Liver (tissue), 9 donors: Measurements from ENCODE around the gene ARMS2. TPM values are rescaled to one million over a fixed set of nuclear protein-coding genes. Genes with fewer than 3 reads are reported as not detected.

Source experiments
- DNase-seq: peaks from one replicate; pipeline ENCODE4 v3.0.0-alpha.2; 2017; ENCODE audit warnings: low spot score
- H3K27ac ChIP-seq, 2 donors: one replicate each; pipeline ENCODE4 v1.7.0; 2013; ENCODE audit warnings: inconsistent platforms in 2 of 2, low read length in 2 of 2, control low read depth in 1 of 2, low read depth in 1 of 2, mild to moderate bottlenecking in 1 of 2
- H3K27me3 ChIP-seq, 4 donors: one replicate each; pipeline versions ENCODE4 v1.6.1 to v1.7.0; 2013; ENCODE audit warnings: low read length in 3 of 4, inconsistent platforms in 1 of 4, mild to moderate bottlenecking in 1 of 4, moderate library complexity in 1 of 4; ENCODE audit not compliant: control insufficient read depth in 4 of 4, insufficient read depth in 4 of 4
- H3K36me3 ChIP-seq, 4 donors: one replicate each; pipeline versions ENCODE4 v1.6.1 to v1.7.0; 2013; ENCODE audit warnings: low read length in 3 of 4, mild to moderate bottlenecking in 3 of 4, low read depth in 1 of 4, moderate library complexity in 1 of 4; ENCODE audit not compliant: control insufficient read depth in 4 of 4, insufficient read depth in 3 of 4
- H3K4me1 ChIP-seq, 4 donors: one replicate each; pipeline versions ENCODE4 v1.6.1 to v1.7.0; 2013; ENCODE audit warnings: low read length in 3 of 4, mild to moderate bottlenecking in 3 of 4, moderate library complexity in 1 of 4; ENCODE audit not compliant: control insufficient read depth in 4 of 4, insufficient read depth in 4 of 4
- H3K4me3 ChIP-seq, 3 donors: one replicate each; pipeline versions ENCODE4 v1.6.1 to v1.7.0; 2013; ENCODE audit warnings: low read length in 3 of 3, control low read depth in 1 of 3, low read depth in 1 of 3, mild to moderate bottlenecking in 1 of 3
- H3K9ac ChIP-seq, 2 donors: one replicate each; pipeline ENCODE4 v1.7.0; 2013; ENCODE audit warnings: low read length in 2 of 2, mild to moderate bottlenecking in 2 of 2, moderate library complexity in 2 of 2, control low read depth in 1 of 2, low read depth in 1 of 2
- H3K9me3 ChIP-seq, 4 donors: one replicate each; pipeline versions ENCODE4 v1.6.1 to v1.7.0; 2013; ENCODE audit warnings: low read length in 3 of 4; ENCODE audit not compliant: control insufficient read depth in 4 of 4
- ATF3 ChIP-seq: IDR thresholded peaks from 2 replicates; pipeline ENCODE4 v1.6.1; 2016; ENCODE audit warnings: antibody characterized with exemption
- CTCF ChIP-seq: fragments of 150-350 bp; IDR thresholded peaks from 2 replicates; pipeline ENCODE4 v1.5.1; 2017; ENCODE audit warnings: improper control_type of control experiment, low read depth, low read length; ENCODE audit not compliant: missing input control
- EGR1 ChIP-seq, 2 donors: IDR thresholded peaks; 2 replicates each; pipeline ENCODE4 v1.6.1; 2016 to 2018; ENCODE audit warnings: antibody characterized with exemption in 2 of 2, low read depth in 2 of 2
- FOXA1 ChIP-seq: IDR thresholded peaks from 2 replicates; pipeline ENCODE4 v1.6.1; 2016; ENCODE audit warnings: antibody characterized with exemption
- FOXA2 ChIP-seq: IDR thresholded peaks from 2 replicates; pipeline ENCODE4 v1.6.1; 2016; ENCODE audit warnings: antibody characterized with exemption
- GABPA ChIP-seq, 2 donors: IDR thresholded peaks in 1 of 2; conservative IDR thresholded peaks in 1 of 2; 2 replicates each; pipeline ENCODE4 v1.6.1; 2016; ENCODE audit warnings: antibody characterized with exemption in 2 of 2, mild to moderate bottlenecking in 1 of 2, moderate library complexity in 1 of 2
- HNF4A ChIP-seq, 2 donors: conservative IDR thresholded peaks; 2 replicates each; pipeline ENCODE4 v1.6.1; 2016; ENCODE audit warnings: antibody characterized with exemption in 2 of 2, mild to moderate bottlenecking in 2 of 2
- HNF4G ChIP-seq: IDR thresholded peaks from 2 replicates; pipeline ENCODE4 v1.6.1; 2016; ENCODE audit warnings: antibody characterized with exemption
- JUND ChIP-seq, 2 donors: IDR thresholded peaks; 2 replicates each; pipeline ENCODE4 v1.6.1; 2016; ENCODE audit warnings: antibody characterized with exemption in 2 of 2
- NR2F2 ChIP-seq: IDR thresholded peaks from 2 replicates; pipeline ENCODE4 v1.6.1; 2016; ENCODE audit warnings: antibody characterized with exemption
- RAD21 ChIP-seq, 2 donors: IDR thresholded peaks; 2 replicates each; pipeline ENCODE4 v1.6.1; 2016; ENCODE audit warnings: antibody characterized with exemption in 2 of 2, mild to moderate bottlenecking in 2 of 2
- RXRA ChIP-seq, 2 donors: IDR thresholded peaks; 2 replicates each; pipeline ENCODE4 v1.6.1; 2017 to 2018; ENCODE audit warnings: antibody characterized with exemption in 2 of 2, mild to moderate bottlenecking in 1 of 2
- SP1 ChIP-seq: IDR thresholded peaks from 2 replicates; pipeline ENCODE4 v1.6.1; 2018; ENCODE audit warnings: antibody characterized with exemption, mild to moderate bottlenecking
- TAF1 ChIP-seq: conservative IDR thresholded peaks from 2 replicates; pipeline ENCODE4 v1.6.1; 2016; ENCODE audit warnings: antibody characterized with exemption, mild to moderate bottlenecking
- YY1 ChIP-seq: IDR thresholded peaks from 2 replicates; pipeline ENCODE4 v1.6.1; 2016; ENCODE audit warnings: antibody characterized with exemption, mild to moderate bottlenecking
- ZBTB33 ChIP-seq: IDR thresholded peaks from 2 replicates; pipeline ENCODE4 v1.6.1; 2016; ENCODE audit warnings: antibody characterized with exemption
- WGBS: extraction: QIAGEN DNeasy Blood & Tissue Kit; methylation state at CpG from one replicate; pipeline ENCODE4 v1.1.7; 2013; 5-methylcytosine and 5-hydroxymethylcytosine counted together
- polyA plus RNA-seq, 2 donors: library from polyadenylated mRNA; stranded (reverse) in 1 of 2; unstranded in 1 of 2; fragments of 200-250 nt in 1 of 2; fragments of >200 nt in 1 of 2; fragmentation: Nextera tagmentation in 1 of 2; extraction: Ambion mirVana in 1 of 2; gene quantifications; one replicate each; pipeline versions ENCODE4 v1.2.1 to v1.2.3, GENCODE V29; 2013 to 2015
- total RNA-seq, 2 donors: library from RNA; depleted of rRNA; stranded (reverse); fragments of >200 nt; gene quantifications; one replicate each; pipeline ENCODE4 v1.2.3, GENCODE V29; 2014
- TF ChIP-seq, protein P1 (sequence below): IDR thresholded peaks from 2 replicates; pipeline ENCODE4 v1.6.1; 2016; ENCODE audit warnings: antibody characterized with exemption, mild to moderate bottlenecking
- donor health status: healthy.
- donor health status: healthy.
- donor health status: healthy.
- donor health status: healthy.
- donor health status: healthy.

The ARMS2 gene
- total and polyA plus RNA-seq, 4 donors, result 0.17 TPM; not detected in 3

- no peak overlapping the region for H3K4me3 ChIP-seq
- no peak overlapping the region for H3K9ac ChIP-seq
- no peaks in the 10 kb centered on the region for H3K4me1 ChIP-seq
- 93% methylated on average over 26 of the region's 26 CpGs for WGBS
- DNase-seq, result no peak
- TF ChIP-seq GABPA (IDR thresholded peaks at IDR 0.05 in 1 of 2, conservative IDR thresholded peaks at IDR 0.05 in 1 of 2) (no peak), HNF4G (no peak), TAF1 (no peak), HNF4A (conservative IDR thresholded peaks at IDR 0.05) (no peak), NR2F2 (no peak), FOXA1 (no peak), FOXA2 (no peak), ZBTB33 (no peak), EGR1 (IDR thresholded peaks at IDR 0.05; ENCODE audit: low read depth in 2 of 2) (no peak), SP1 (no peak), ATF3 (no peak), CTCF (no peak), RXRA (IDR thresholded peaks at IDR 0.05) (no peak), YY1 (no peak), RAD21 (IDR thresholded peaks at IDR 0.05) (no peak), JUND (IDR thresholded peaks at IDR 0.05) (no peak)
- TF ChIP-seq, protein P1, sequence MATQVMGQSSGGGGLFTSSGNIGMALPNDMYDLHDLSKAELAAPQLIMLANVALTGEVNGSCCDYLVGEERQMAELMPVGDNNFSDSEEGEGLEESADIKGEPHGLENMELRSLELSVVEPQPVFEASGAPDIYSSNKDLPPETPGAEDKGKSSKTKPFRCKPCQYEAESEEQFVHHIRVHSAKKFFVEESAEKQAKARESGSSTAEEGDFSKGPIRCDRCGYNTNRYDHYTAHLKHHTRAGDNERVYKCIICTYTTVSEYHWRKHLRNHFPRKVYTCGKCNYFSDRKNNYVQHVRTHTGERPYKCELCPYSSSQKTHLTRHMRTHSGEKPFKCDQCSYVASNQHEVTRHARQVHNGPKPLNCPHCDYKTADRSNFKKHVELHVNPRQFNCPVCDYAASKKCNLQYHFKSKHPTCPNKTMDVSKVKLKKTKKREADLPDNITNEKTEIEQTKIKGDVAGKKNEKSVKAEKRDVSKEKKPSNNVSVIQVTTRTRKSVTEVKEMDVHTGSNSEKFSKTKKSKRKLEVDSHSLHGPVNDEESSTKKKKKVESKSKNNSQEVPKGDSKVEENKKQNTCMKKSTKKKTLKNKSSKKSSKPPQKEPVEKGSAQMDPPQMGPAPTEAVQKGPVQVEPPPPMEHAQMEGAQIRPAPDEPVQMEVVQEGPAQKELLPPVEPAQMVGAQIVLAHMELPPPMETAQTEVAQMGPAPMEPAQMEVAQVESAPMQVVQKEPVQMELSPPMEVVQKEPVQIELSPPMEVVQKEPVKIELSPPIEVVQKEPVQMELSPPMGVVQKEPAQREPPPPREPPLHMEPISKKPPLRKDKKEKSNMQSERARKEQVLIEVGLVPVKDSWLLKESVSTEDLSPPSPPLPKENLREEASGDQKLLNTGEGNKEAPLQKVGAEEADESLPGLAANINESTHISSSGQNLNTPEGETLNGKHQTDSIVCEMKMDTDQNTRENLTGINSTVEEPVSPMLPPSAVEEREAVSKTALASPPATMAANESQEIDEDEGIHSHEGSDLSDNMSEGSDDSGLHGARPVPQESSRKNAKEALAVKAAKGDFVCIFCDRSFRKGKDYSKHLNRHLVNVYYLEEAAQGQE, result no peak
- H3K36me3 ChIP-seq, result peaks cover 0 to 13% (median 4%) of the 10 kb centered on the region in 4 donors
- no peak overlapping the region for H3K27ac ChIP-seq
- no peaks in the 10 kb centered on the region for H3K27me3 ChIP-seq
- H3K9me3 ChIP-seq, result no peaks in the 10 kb centered on the region
Measured at GRCh38 chr10:122490786-122491680, 36.6 kb downstream of the ARMS2 start.
